GM23338 (cell line): ENCODE measurements around the gene CGA. TPM values are rescaled to one million over a fixed set of nuclear protein-coding genes. Genes with fewer than 3 reads are reported as not detected.

ENCODE experiments used
- polyA plus RNA-seq: library from polyadenylated mRNA; unstranded; fragments of >200 nt; fragmentation: Nextera tagmentation; extraction: Ambion mirVana; gene quantifications from 2 replicates; pipeline ENCODE4 v1.2.1, GENCODE V29; 2016
- total RNA-seq: library from RNA; depleted of rRNA; stranded (reverse); fragments of >200 nt; shearing (Covaris generic); gene quantifications from 2 replicates; pipeline ENCODE4 v1.2.3, GENCODE V29; 2014; rRNA removed

Gene CGA
- total and polyA plus RNA-seq, 2 experiments from 2014 or later = not detected

Other genes with a start within 250 kb of the CGA start
- 0.19 TPM in 1 of 2 replicates, not detected in the other for gene HTR1E, start 157.6 kb downstream of the CGA start, total RNA-seq
- gene HTR1E, start 157.6 kb downstream of the CGA start, polyA plus RNA-seq = not detected in 2 replicates
- 39.8 and 45.7 TPM in 2 replicates for gene ZNF292, start 60.5 kb upstream of the CGA start, total RNA-seq
- 47.9 and 67.9 TPM in 2 replicates for gene ZNF292, start 60.5 kb upstream of the CGA start, polyA plus RNA-seq
- 8.9 and 11.4 TPM in 2 replicates for gene SMIM8, start 227.5 kb upstream of the CGA start, total RNA-seq
- gene SMIM8, start 227.5 kb upstream of the CGA start, polyA plus RNA-seq = 23.5 and 27.8 TPM in 2 replicates
- gene GJB7, start 234.2 kb upstream of the CGA start, total RNA-seq = 2.1 and 2.7 TPM in 2 replicates
- gene GJB7, start 234.2 kb upstream of the CGA start, polyA plus RNA-seq = 2.3 and 2.8 TPM in 2 replicates
- gene C6orf163, start 249.7 kb upstream of the CGA start, total RNA-seq = 2.3 and 3.1 TPM in 2 replicates
- 4.1 and 5.4 TPM in 2 replicates for gene C6orf163, start 249.7 kb upstream of the CGA start, polyA plus RNA-seq